Measurements from ENCODE around the gene DGCR6.
"Not testable (repeated sequence)": the region's sequence is repeated elsewhere in the genome, so short reads cannot be mapped to it uniquely, and the experiment has no call there.

The DGCR6 gene

GRCh38 chr22:18961201-18961600, 55.1 kb downstream of the DGCR6 start:
- DNase-seq = not testable (repeated sequence)

All from NCI-H2029 treated with DMSO at 0.1 percent for 48 hours (cell line).